T-cell (primary cell): ENCODE measurements around the gene COG4. TPM values are rescaled to one million over a fixed set of nuclear protein-coding genes. Genes with fewer than 3 reads are reported as not detected.

ENCODE experiments used
- ATAC-seq, 4 experiments: fragments of 200-7000 bp in 3 of 4; fragments of 150-1000 bp in 1 of 4; cut with Tn5 transposase; replicated peaks in 1 of 4; 1 replicate in 3 of 4; 2 replicates in 1 of 4; pipeline ENCODE4 v1.10.0; 2021; ENCODE audit warnings: moderate library complexity in 3 of 4, mild to moderate bottlenecking in 2 of 4, moderate number of reproducible peaks in 1 of 4
- CTCF ChIA-PET, 2 donors: fragments of 300-600 bp; sonication (Branson Sonifier 250); formaldehyde crosslinking; loops; one replicate each; lab custom pipeline; 2022; ENCODE audit warnings: antibody characterized with exemption in 2 of 2; lab: Charles Lee
- POLR2A ChIA-PET, 2 donors: fragments of 300-600 bp; sonication (Branson Sonifier 250); formaldehyde crosslinking; loops; one replicate each; lab custom pipeline; 2022; ENCODE audit warnings: antibody characterized with exemption in 2 of 2; lab: Charles Lee
- DNase-seq, 35 experiments: peaks; one replicate each; pipeline versions ENCODE4 v3.0.0 to v3.0.0-alpha.2; 2013 to 2023
- H3K27ac ChIP-seq: one replicate; pipeline ENCODE4 v1.5.1; 2013; ENCODE audit warnings: low read length
- H3K27me3 ChIP-seq, 2 experiments: replicated peaks in 1 of 2; 1 replicate in 1 of 2; 2 replicates in 1 of 2; pipeline versions ENCODE4 v1.6.1 to v1.7.0; 2013; ENCODE audit warnings: low read length in 1 of 2, mixed read lengths in 1 of 2; ENCODE audit not compliant: control insufficient read depth in 2 of 2, insufficient read depth in 2 of 2; ENCODE audit errors: extremely low read depth in 1 of 2
- H3K36me3 ChIP-seq, 2 donors: 1 replicate in 1 of 2; 2 replicates in 1 of 2; pipeline versions ENCODE4 v1.6.1 to v1.7.0; 2013; ENCODE audit warnings: low read length in 1 of 2; ENCODE audit not compliant: control insufficient read depth in 2 of 2, insufficient read depth in 1 of 2; ENCODE audit errors: extremely low read depth in 1 of 2
- H3K4me1 ChIP-seq, 2 experiments: 1 replicate in 1 of 2; 2 replicates in 1 of 2; pipeline versions ENCODE4 v1.6.1 to v1.7.0; 2013; ENCODE audit warnings: low read length in 2 of 2, mixed read lengths in 1 of 2; ENCODE audit not compliant: insufficient read depth in 2 of 2, control insufficient read depth in 1 of 2; ENCODE audit errors: extremely low read depth in 1 of 2
- H3K4me3 ChIP-seq, 2 donors: 1 replicate in 1 of 2; 2 replicates in 1 of 2; pipeline versions ENCODE4 v1.5.1 to v1.7.0; 2013; ENCODE audit warnings: mild to moderate bottlenecking in 2 of 2, low read length in 1 of 2, moderate library complexity in 1 of 2; ENCODE audit not compliant: control insufficient read depth in 1 of 2; ENCODE audit errors: extremely low read depth in 1 of 2
- H3K9me3 ChIP-seq: 2 replicates; pipeline ENCODE4 v1.7.0; 2013
- H3K27ac Mint-ChIP-seq, 2 donors: one replicate each; pipeline ENCODE4 v1.8.0; 2020 to 2021; ENCODE audit warnings: mild to moderate bottlenecking in 2 of 2, mixed read lengths in 2 of 2
- H3K27me3 Mint-ChIP-seq, 2 donors: one replicate each; pipeline ENCODE4 v1.8.0; 2021 to 2022; ENCODE audit warnings: mixed read lengths in 2 of 2
- H3K36me3 Mint-ChIP-seq: one replicate; pipeline ENCODE4 v1.8.0; 2021; ENCODE audit warnings: mixed read lengths
- H3K4me1 Mint-ChIP-seq, 3 donors: one replicate each; pipeline ENCODE4 v1.8.0; 2020 to 2022; ENCODE audit warnings: mixed read lengths in 3 of 3, mild to moderate bottlenecking in 1 of 3
- H3K4me3 Mint-ChIP-seq, 3 donors: one replicate each; pipeline ENCODE4 v1.8.0; 2020 to 2022; ENCODE audit warnings: mild to moderate bottlenecking in 3 of 3, mixed read lengths in 3 of 3, moderate library complexity in 3 of 3
- H3K9me3 Mint-ChIP-seq, 3 donors: one replicate each; pipeline ENCODE4 v1.8.0; 2020 to 2022; ENCODE audit warnings: mixed read lengths in 3 of 3
- WGBS: methylation state at CpG from one replicate; pipeline ENCODE4 v1.1.5; 2013; ENCODE audit warnings: missing lambda C conversion rate; ENCODE audit not compliant: insufficient coverage; 5-methylcytosine and 5-hydroxymethylcytosine counted together
- total RNA-seq, 35 experiments: library from RNA in 6 of 35; stranded (reverse) in 6 of 35; fragments of 120-200 nt in 1 of 35; gene quantifications; one replicate each; pipeline versions ENCODE4 v1.2.1 to v1.2.4 and lab custom pipeline; 2013 to 2026

COG4 gene
- total RNA-seq (10 to 100 TPM; 49.5 to 70.6 (median 60.6) TPM), total RNA-seq (lab: John Stamatoyannopoulos, UW) (11.2 to 98.9 (median 54.8) reads per million in 29 experiments)
- total RNA-seq (2013), result 43.7 TPM

DNA sequence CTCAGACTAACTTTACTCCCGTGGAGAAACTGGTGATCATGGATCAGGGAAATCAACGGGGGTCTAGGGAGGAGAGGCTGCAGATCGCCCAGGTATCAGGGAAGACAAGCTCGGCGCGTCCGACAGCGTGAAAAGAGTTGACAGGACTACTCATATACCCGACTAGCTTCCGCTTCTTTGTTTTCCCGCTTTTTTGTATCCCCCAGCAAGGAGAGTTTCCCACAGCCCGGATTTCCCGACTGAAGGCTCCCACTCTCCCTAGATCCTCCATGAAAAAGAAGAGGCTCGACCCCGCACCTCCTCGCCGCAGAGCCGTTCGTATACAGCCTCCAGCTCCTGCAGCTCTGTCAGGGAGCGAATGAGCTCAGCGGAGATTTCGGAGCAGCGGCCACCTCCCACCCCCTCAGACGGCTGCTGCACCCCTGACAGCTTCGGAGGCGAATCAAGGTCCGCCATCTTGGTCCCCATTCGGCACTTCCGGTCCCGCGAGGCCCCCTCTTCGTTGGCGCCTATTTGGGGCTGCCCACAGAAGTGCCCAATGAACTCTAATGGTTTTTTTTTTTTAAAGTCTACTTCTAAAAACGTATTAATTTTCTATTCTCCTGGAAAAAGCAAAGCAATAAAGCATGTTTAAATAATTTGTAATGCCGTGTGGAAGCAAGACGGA, at the start of gene COG4:
Gene COG4, minus strand, starts transcription at position 479 of the 667 bp plus-strand sequence. Its CDS starts 11 bp downstream, at position 468.
- peak within 1 kb of the TSS; percentile 97 to 98 (median 97) for H3K4me3 Mint-ChIP-seq
- ATAC-seq, result peak; percentile 78 to 86 (median 80)
- no peaks in the 10 kb centered on the region for H3K9me3 Mint-ChIP-seq
- DNase-seq, result peak; percentile 75 to 94 (median 89)
- H3K36me3 Mint-ChIP-seq, result peaks cover 18% of the 10 kb centered on the region
- 0% methylated on average over 23 of the region's 36 CpGs for WGBS
- Histone ChIP-seq H3K36me3 (peaks cover 0 to 19% of the 10 kb centered on the region in 2 donors), H3K9me3 (no peaks in the 10 kb centered on the region), H3K27ac (peak within 1 kb of the TSS; percentile 97), H3K4me3 (peak within 1 kb of the TSS; percentile 84 to 95), H3K4me1 (peaks cover 22 to 60% of the 10 kb centered on the region in 2 experiments), H3K27me3 (no peaks in the 10 kb centered on the region)
- ChIA-PET CTCF (interaction anchor here (0.7 to 1.8 kb wide), 3 partner anchors 14 to 177 kb away, joined by 3 to 8 read pairs (median 3); no protein-coding TSS in a partner anchor), POLR2A (interaction anchor here (0.5 to 1.0 kb wide), 8 partner anchors 9 to 1198 kb away, joined by 3 to 6 read pairs (median 4); partner anchors contain the start of gene FCSK (in 1 of the 2))
- H3K4me1 Mint-ChIP-seq, result peaks cover 54 to 61% (median 59%) of the 10 kb centered on the region in 3 donors
- no peaks in the 10 kb centered on the region for H3K27me3 Mint-ChIP-seq
- H3K27ac Mint-ChIP-seq, result peak within 1 kb of the TSS; percentile 99

DNA sequence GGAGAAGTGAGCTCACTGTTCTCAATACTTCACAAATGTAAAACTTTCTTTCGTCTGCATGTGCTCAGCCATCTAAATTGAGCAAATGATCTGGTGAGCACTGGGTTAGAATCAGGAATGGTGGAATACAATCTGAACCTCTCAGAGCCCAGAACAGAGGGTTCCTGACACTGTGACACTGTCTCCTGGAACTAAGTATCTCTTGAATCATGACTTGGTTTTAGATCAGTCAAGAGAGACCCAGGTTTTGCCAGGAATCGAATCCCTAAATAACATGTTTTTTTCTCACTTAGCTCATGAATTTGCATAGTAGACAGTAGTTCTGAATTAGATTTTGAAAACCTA, 49.5 kb upstream of the COG4 start:
- Histone ChIP-seq H3K4me3 (no peak overlapping the region), H3K27ac (no peak overlapping the region), H3K9me3 (no peaks in the 10 kb centered on the region), H3K4me1 (peaks cover 0 to 4% of the 10 kb centered on the region in 2 experiments), H3K36me3 (peaks cover 15 to 68% of the 10 kb centered on the region in 2 donors), H3K27me3 (no peaks in the 10 kb centered on the region)
- CTCF ChIA-PET, result no interaction called here
- Mint-ChIP-seq H3K27ac (peak overlapping the region in 1 of 2 donors; percentile 50), H3K9me3 (no peaks in the 10 kb centered on the region), H3K4me3 (no peak overlapping the region), H3K27me3 (no peaks in the 10 kb centered on the region), H3K4me1 (peaks cover 10 to 17% (median 15%) of the 10 kb centered on the region in 3 donors), H3K36me3 (peaks cover 41% of the 10 kb centered on the region)
- no CpG with 5 or more reads among the region's 2 CpGs for WGBS
- DNase-seq, result no peak
- POLR2A ChIA-PET, result no interaction called here
- ATAC-seq, result no peak

DNA sequence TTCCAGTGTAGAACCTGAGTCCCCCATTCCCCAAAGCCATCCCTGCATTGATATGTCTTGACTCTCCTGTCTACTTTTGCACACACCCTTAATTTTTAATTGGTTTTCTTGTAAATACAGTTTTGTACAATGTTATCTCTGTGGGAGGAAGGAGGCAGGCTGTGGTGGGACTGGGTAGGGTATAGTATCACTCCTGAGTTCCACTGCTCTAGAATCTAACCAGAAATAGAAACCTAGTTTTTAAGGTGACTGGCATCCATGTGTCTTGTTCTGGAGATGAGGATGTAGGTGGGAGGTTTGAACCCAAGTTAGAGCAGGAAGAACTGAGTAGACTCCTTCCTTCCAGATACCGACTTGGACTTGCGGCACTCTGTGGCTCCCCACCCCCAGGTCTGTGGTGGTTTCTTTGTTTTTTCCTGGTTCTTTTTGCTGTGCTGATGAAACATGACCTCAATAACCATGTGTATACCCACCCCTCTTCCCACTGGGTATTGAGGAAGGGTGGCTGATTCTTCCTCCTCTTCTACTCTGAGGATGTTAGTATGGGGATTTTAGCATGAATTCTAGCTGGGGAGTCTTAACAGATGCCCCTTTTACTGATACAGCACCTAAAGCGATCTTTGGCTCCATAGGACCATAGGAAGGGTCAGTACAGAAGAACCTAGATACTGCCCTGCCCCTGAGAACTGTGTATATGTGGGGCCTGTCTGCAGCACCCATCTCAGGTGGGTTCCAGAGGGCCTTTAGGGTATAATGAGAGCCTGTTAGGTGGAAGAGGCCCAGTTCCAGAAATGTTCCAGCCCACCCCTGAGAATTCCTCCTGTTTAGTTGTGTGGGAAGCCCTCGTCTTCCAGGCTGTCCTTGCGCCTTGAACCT, 48.9 kb upstream of the COG4 start:
- H3K36me3 Mint-ChIP-seq, result peaks cover 44% of the 10 kb centered on the region
- no peak overlapping the region for H3K4me3 Mint-ChIP-seq
- 80% methylated on average over 1 of the region's 5 CpGs for WGBS
- no peaks in the 10 kb centered on the region for H3K27me3 ChIP-seq
- H3K4me3 ChIP-seq, result no peak overlapping the region
- ATAC-seq (no peak), DNase-seq (no peak)
- H3K27me3 Mint-ChIP-seq, result no peaks in the 10 kb centered on the region
- ChIA-PET POLR2A (no interaction called here), CTCF (no interaction called here)
- H3K27ac Mint-ChIP-seq, result peak overlapping the region; percentile 45 to 50
- H3K9me3 ChIP-seq, result no peaks in the 10 kb centered on the region
- no peaks in the 10 kb centered on the region for H3K9me3 Mint-ChIP-seq
- H3K36me3 ChIP-seq, result peaks cover 17 to 72% of the 10 kb centered on the region in 2 donors
- H3K4me1 ChIP-seq, result peaks cover 0 to 4% of the 10 kb centered on the region in 2 experiments
- H3K27ac ChIP-seq, result no peak overlapping the region
- H3K4me1 Mint-ChIP-seq, result peaks cover 10 to 17% (median 15%) of the 10 kb centered on the region in 3 donors

DNA sequence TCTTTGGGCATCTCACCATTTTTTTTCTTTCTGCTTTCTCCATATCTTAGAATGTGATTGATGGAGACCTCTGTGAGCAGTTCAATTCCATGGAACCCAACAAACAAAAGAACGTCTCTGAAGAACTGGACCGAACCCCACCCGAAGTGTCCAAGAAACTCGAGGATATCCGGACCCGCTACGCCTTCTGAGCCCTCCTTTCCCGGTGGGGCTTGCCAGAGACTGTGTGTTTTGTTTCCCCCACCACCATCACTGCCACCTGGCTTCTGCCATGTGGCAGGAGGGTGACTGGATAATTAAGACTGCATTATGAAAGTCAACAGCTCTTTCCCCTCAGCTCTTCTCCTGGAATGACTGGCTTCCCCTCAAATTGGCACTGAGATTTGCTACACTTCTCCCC, 48.3 kb upstream of the COG4 start:
- ChIA-PET POLR2A (no interaction called here), CTCF (no interaction called here)
- Mint-ChIP-seq H3K4me3 (no peak overlapping the region), H3K36me3 (peaks cover 49% of the 10 kb centered on the region), H3K9me3 (no peaks in the 10 kb centered on the region), H3K4me1 (peaks cover 10 to 17% (median 15%) of the 10 kb centered on the region in 3 donors), H3K27me3 (no peaks in the 10 kb centered on the region), H3K27ac (peak overlapping the region in 1 of 2 donors; percentile 50)
- H3K4me3 ChIP-seq, result no peak overlapping the region
- H3K9me3 ChIP-seq, result no peaks in the 10 kb centered on the region
- H3K27ac ChIP-seq, result no peak overlapping the region
- no CpG with 5 or more reads among the region's 8 CpGs for WGBS
- DNase-seq (no peak), ATAC-seq (no peak)
- peaks cover 0 to 2% of the 10 kb centered on the region in 2 experiments for H3K4me1 ChIP-seq
- H3K27me3 ChIP-seq, result no peaks in the 10 kb centered on the region
- H3K36me3 ChIP-seq, result peaks cover 21 to 79% of the 10 kb centered on the region in 2 donors

DNA sequence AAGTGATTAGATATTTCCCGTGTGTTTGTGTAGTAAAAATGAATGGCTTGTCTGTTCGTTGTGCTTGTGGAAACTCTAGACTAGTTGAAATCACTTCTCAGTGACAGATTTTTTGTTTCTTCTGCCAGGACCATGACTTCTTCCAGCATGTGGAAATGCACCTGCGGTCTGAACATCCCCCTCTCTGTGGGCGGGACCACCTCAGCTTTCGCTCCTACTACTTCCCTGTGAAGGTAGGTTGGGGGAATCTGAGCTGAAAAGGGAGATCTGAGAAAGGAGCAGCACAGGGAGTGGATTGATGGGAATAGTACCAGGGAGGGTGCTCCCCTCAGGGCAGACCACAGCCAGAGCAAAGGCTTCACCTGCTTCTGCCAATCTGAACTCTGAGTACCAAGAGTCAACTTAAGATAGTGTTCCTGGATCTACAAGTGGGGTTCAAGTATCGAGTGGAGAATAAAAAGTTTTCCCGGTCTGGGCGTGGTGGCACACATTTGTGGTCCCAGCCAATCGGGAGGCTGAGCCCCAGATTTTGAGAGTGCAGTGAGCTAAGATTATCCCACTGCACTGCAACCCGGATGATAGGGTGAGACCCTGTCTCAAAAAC, 47.7 kb upstream of the COG4 start:
- Mint-ChIP-seq H3K4me3 (no peak overlapping the region), H3K27me3 (no peaks in the 10 kb centered on the region), H3K9me3 (no peaks in the 10 kb centered on the region), H3K4me1 (peaks cover 7 to 13% (median 11%) of the 10 kb centered on the region in 3 donors), H3K36me3 (peaks cover 50% of the 10 kb centered on the region), H3K27ac (no peak overlapping the region)
- H3K27ac ChIP-seq, result no peak overlapping the region
- H3K27me3 ChIP-seq, result no peaks in the 10 kb centered on the region
- POLR2A ChIA-PET, result no interaction called here
- DNase-seq (no peak), ATAC-seq (no peak)
- no peak overlapping the region for H3K4me3 ChIP-seq
- peaks cover 21 to 84% of the 10 kb centered on the region in 2 donors for H3K36me3 ChIP-seq
- 73% methylated on average over 3 of the region's 10 CpGs for WGBS
- CTCF ChIA-PET, result no interaction called here
- H3K4me1 ChIP-seq, result no peaks in the 10 kb centered on the region
- H3K9me3 ChIP-seq, result no peaks in the 10 kb centered on the region

DNA sequence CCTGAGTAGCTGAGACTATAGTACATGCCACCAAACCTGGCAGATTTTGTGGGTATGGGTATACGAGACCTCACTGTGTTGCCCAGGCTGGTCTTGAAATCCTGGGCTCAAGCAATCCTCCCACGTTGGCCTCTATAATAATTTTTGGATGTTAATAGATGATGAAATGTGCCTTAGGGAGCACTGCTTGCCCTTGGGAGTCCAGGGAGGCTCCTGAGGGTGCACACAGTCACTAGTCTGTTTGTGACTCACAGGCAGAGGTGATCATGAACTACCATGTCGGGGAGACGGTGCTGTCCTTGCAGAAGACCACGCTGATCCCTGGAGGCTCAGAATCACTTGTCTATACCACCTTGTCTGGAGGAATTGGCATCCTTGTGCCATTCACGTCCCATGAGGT, 46.4 kb upstream of the COG4 start:
- WGBS, result 95% methylated on average over 4 of the region's 6 CpGs
- peaks cover 59% of the 10 kb centered on the region for H3K36me3 Mint-ChIP-seq
- no peak overlapping the region for H3K4me3 Mint-ChIP-seq

More for the DNA sequence above, 46.4 kb upstream of the COG4 start:
- ATAC-seq (no peak), DNase-seq (no peak)
- ChIA-PET CTCF (no interaction called here), POLR2A (no interaction called here)
- H3K9me3 Mint-ChIP-seq, result no peaks in the 10 kb centered on the region
- peaks cover 21 to 94% of the 10 kb centered on the region in 2 donors for H3K36me3 ChIP-seq
- peaks cover 7 to 12% (median 9%) of the 10 kb centered on the region in 3 donors for H3K4me1 Mint-ChIP-seq
- no peaks in the 10 kb centered on the region for H3K27me3 Mint-ChIP-seq
- no peaks in the 10 kb centered on the region for H3K9me3 ChIP-seq
- no peak overlapping the region for H3K4me3 ChIP-seq
- no peaks in the 10 kb centered on the region for H3K27me3 ChIP-seq
- no peaks in the 10 kb centered on the region for H3K4me1 ChIP-seq
- no peak overlapping the region for H3K27ac Mint-ChIP-seq
- no peak overlapping the region for H3K27ac ChIP-seq
